NCI-H1417 (cell line): ENCODE results near the gene APC2.
"Not testable (repeated sequence)": the region's sequence is repeated elsewhere in the genome, so short reads cannot be mapped to it uniquely, and the experiment has no call there.

Experiments
- DNase-seq, 3 experiments: peaks; one replicate each; lab custom pipeline; 2025; lab: John Stamatoyannopoulos, UW

APC2 gene

GRCh38 chr19:1466018-1466460 lies 16.1 kb downstream of the APC2 start:
- no peak for DNase-seq

- no peak for DNase-seq
Measured at GRCh38 chr19:1466461-1467214, 16.7 kb downstream of the APC2 start.

- DNase-seq: no peak
Measured at GRCh38 chr19:1467215-1467489, 17.2 kb downstream of the APC2 start.

GRCh38 chr19:1467490-1468273 lies 17.8 kb downstream of the APC2 start:
- no peak for DNase-seq

- no peak for DNase-seq
Measured at GRCh38 chr19:1468274-1468820, 18.4 kb downstream of the APC2 start.

GRCh38 chr19:1468821-1469254 lies 18.9 kb downstream of the APC2 start:
- DNase-seq: no peak

- DNase-seq: no peak
Measured at GRCh38 chr19:1469255-1470054, 19.5 kb downstream of the APC2 start.

- no peak for DNase-seq
Measured at GRCh38 chr19:1470055-1470304, 20.1 kb downstream of the APC2 start.

- peak; percentile 57 to 94 (median 90) for DNase-seq
Measured at GRCh38 chr19:1470305-1471009, 20.5 kb downstream of the APC2 start.

- DNase-seq: peak; percentile 38 to 69 (median 65)
Measured at GRCh38 chr19:1471010-1471514, 21.1 kb downstream of the APC2 start.

- DNase-seq: no peak
Measured at GRCh38 chr19:1471515-1472160, 21.7 kb downstream of the APC2 start.

- DNase-seq: no peak
Measured at GRCh38 chr19:1472231-1473084, 22.5 kb downstream of the APC2 start.

- DNase-seq: no peak
Measured at GRCh38 chr19:1473085-1473851, 23.3 kb downstream of the APC2 start.

- no peak for DNase-seq
Measured at GRCh38 chr19:1474011-1474764, 24.3 kb downstream of the APC2 start.

GRCh38 chr19:1474765-1475351 lies 24.9 kb downstream of the APC2 start:
- no peak for DNase-seq

GRCh38 chr19:1475751-1476437 lies 26.0 kb downstream of the APC2 start:
- DNase-seq: no peak

- not testable (repeated sequence) for DNase-seq
Measured at GRCh38 chr19:1477056-1477455, 27.1 kb downstream of the APC2 start.
